GM12878 (cell line): ENCODE data around the gene RAB21.

ENCODE experiments used
- CHD4 ChIP-seq: fragments of 200-600 bp; sonication (generic); IDR thresholded peaks from 2 replicates; pipeline ENCODE4 v1.6.1; 2016; ENCODE audit warnings: mild to moderate bottlenecking
- CTCF ChIP-seq, 3 experiments: IDR thresholded peaks in 2 of 3; conservative IDR thresholded peaks in 1 of 3; 2 replicates each; pipeline ENCODE4 v1.5.1; 2011; ENCODE audit warnings: low read depth in 3 of 3, low read length in 3 of 3, mild to moderate bottlenecking in 3 of 3, control low read depth in 2 of 3, moderate library complexity in 2 of 3, inconsistent platforms in 1 of 3, mixed read lengths in 1 of 3; ENCODE audit not compliant: control insufficient read depth in 2 of 3, insufficient read depth in 1 of 3; ENCODE audit errors: extremely low read depth in 1 of 3
- EGR1 ChIP-seq, 2 experiments: IDR thresholded peaks; 1 replicate in 1 of 2; 2 replicates in 1 of 2; pipeline ENCODE4 v1.6.1; 2011 to 2012; ENCODE audit warnings: low read depth in 2 of 2, low read length in 2 of 2, borderline replicate concordance in 1 of 2, mild to moderate bottlenecking in 1 of 2, moderate library complexity in 1 of 2
- FOXM1 ChIP-seq: IDR thresholded peaks from 2 replicates; pipeline ENCODE4 v1.6.1; 2012; ENCODE audit warnings: low read depth, mild to moderate bottlenecking, inconsistent platforms, low read length, moderate library complexity
- GABPA ChIP-seq: IDR thresholded peaks from 2 replicates; pipeline ENCODE4 v1.6.1; 2014; ENCODE audit warnings: antibody characterized with exemption, low read depth, mild to moderate bottlenecking, inconsistent platforms
- HCFC1 ChIP-seq: fragments of 150-350 bp; IDR thresholded peaks from 2 replicates; pipeline ENCODE4 v1.6.1; 2014; ENCODE audit warnings: low read length
- KLF5 ChIP-seq: fragments of 450-650 bp; IDR thresholded peaks from 2 replicates; pipeline ENCODE4 v1.6.1; 2014; ENCODE audit warnings: mild to moderate bottlenecking; ENCODE audit not compliant: partially characterized antibody
- TAF1 ChIP-seq: IDR thresholded peaks from 2 replicates; pipeline ENCODE4 v1.6.1; 2011; ENCODE audit warnings: mild to moderate bottlenecking, low read depth, low read length, borderline replicate concordance
- USF2 ChIP-seq: IDR thresholded peaks from 2 replicates; pipeline ENCODE4 v1.6.1; 2011; ENCODE audit warnings: low read depth, low read length, improper control_type of control experiment, borderline replicate concordance

GRCh38 chr12:71810921-71811320 lies 56.3 kb downstream of the RAB21 start:
- TF ChIP-seq KLF5 (no peak), TAF1 (no peak), EGR1 (IDR thresholded peaks at IDR 0.05; ENCODE audit: borderline replicate concordance in 1 of 2, low read depth in 2 of 2, low read length in 2 of 2) (no peak), FOXM1 (no peak), CHD4 (no peak), CTCF (IDR thresholded peaks at IDR 0.05 in 2 of 3, conservative IDR thresholded peaks at IDR 0.05 in 1 of 3; ENCODE audit: control insufficient read depth in 2 of 3, extremely low read depth in 1 of 3, insufficient read depth in 1 of 3, low read depth in 3 of 3, low read length in 3 of 3) (no peak), GABPA (no peak), HCFC1 (no peak), USF2 (no peak)
